Heart right ventricle (tissue), 16 donors: ENCODE measurements around the gene PPL. TPM values are rescaled to one million over a fixed set of nuclear protein-coding genes. Genes with fewer than 3 reads are reported as not detected.

Experiments
- ATAC-seq, 8 donors: fragments of 200-7000 bp; cut with Tn5 transposase; one replicate each; pipeline ENCODE4 v1.9.1; 2020; ENCODE audit warnings: mild to moderate bottlenecking in 8 of 8, moderate library complexity in 8 of 8, moderate number of reproducible peaks in 1 of 8
- DNase-seq, 2 donors: peaks; one replicate each; pipeline ENCODE4 v3.0.0-alpha.2; 2020
- H3K27ac ChIP-seq, 10 donors: fragments of 200-600 bp; sonication (generic) in 2 of 10; one replicate each; pipeline versions ENCODE4 v1.5.0 to v1.8.0; 2020 to 2022; ENCODE audit warnings: mild to moderate bottlenecking in 3 of 10
- H3K27me3 ChIP-seq, 7 donors: fragments of 200-600 bp; one replicate each; pipeline ENCODE4 v1.8.0; 2021 to 2022; ENCODE audit warnings: mild to moderate bottlenecking in 2 of 7
- H3K36me3 ChIP-seq, 9 donors: fragments of 200-600 bp; sonication (generic) in 1 of 9; one replicate each; pipeline versions ENCODE4 v1.5.0 to v1.8.0; 2020 to 2022; ENCODE audit warnings: mild to moderate bottlenecking in 2 of 9
- H3K4me1 ChIP-seq, 9 donors: fragments of 200-600 bp; sonication (generic) in 1 of 9; one replicate each; pipeline versions ENCODE4 v1.5.0 to v1.8.0; 2020 to 2022; ENCODE audit warnings: mild to moderate bottlenecking in 4 of 9
- H3K4me3 ChIP-seq, 10 donors: fragments of 200-600 bp; sonication (generic) in 2 of 10; one replicate each; pipeline versions ENCODE4 v1.5.0 to v1.8.0; 2020 to 2022; ENCODE audit warnings: mild to moderate bottlenecking in 7 of 10, moderate library complexity in 2 of 10
- H3K9me3 ChIP-seq, 11 donors: fragments of 200-600 bp in 10 of 11; sonication (generic) in 2 of 11; one replicate each; pipeline versions ENCODE4 v1.5.0 to v1.8.0; 2013 to 2022; ENCODE audit warnings: mild to moderate bottlenecking in 2 of 11, control low read depth in 1 of 11, moderate library complexity in 1 of 11
- CTCF ChIP-seq, 9 donors: fragments of 200-600 bp; sonication (generic) in 2 of 9; IDR thresholded peaks; one replicate each; pipeline versions ENCODE4 v1.5.0 to v1.8.0; 2021 to 2022; ENCODE audit warnings: antibody characterized with exemption in 9 of 9, mild to moderate bottlenecking in 5 of 9, moderate library complexity in 1 of 9
- WGBS, 2 donors: extraction: QIAGEN DNeasy Blood & Tissue Kit; methylation state at CpG; one replicate each; pipeline ENCODE4 v1.1.7; 2013; ENCODE audit warnings: inconsistent platforms in 1 of 2; 5-methylcytosine and 5-hydroxymethylcytosine counted together
- intact Hi-C, 10 donors: fragments of 100-400 bp; cut with DNase I; formaldehyde crosslinking; loops; one replicate each; pipeline versions ENCODE4 v1.11.1 to v1.14.2; 2022
- polyA plus RNA-seq, 2 donors: library from polyadenylated mRNA; stranded (reverse); fragments of 200-250 nt; gene quantifications; one replicate each; pipeline ENCODE4 v1.2.3, GENCODE V29; 2013
- total RNA-seq, 10 donors: library from RNA; stranded (reverse); fragmentation: NEBNext Ultra II Directional in 3 of 10; extraction: Animal tissue kit (Norgen Biotek cat#: 25700) in 3 of 10; gene quantifications; one replicate each; pipeline versions ENCODE4 v1.2.1 to v1.2.4, GENCODE V29; 2021 to 2023
- donor health status: Arrhythmogenic right ventricular cardiomyopathy.
- donor health status: ischemic (EF 13 %, LVEDD 7.1; RV severe dilation, severe dysfunction).
- donor health status: healthy with polysubstance abuse.
- donor health status: DM: no; HTN: yes; CAD: no.
- donor health status: DM: no; HTN: no; CAD: no.
- donor health status: ischemic (EF 25% LVEDD 6.9; RV normal size, moderate dysfunction).
- donor health status: ischemic (EF 25% LVEDD 5.7; RV mildly dilated, moderate dysfunction).
- donor health status: healthy.
- donor health status: DM: yes; HTN: yes; CAD: no.
- donor health status: Ischemic cardiomyopathy.
- donor health status: ischemic (EF 35%, LVEDD 5.7; RV mildly dilated, moderate dysfunction).
- donor health status: nonischemic (EF 11% LVEDD 7.7; RV severe dilation, severe dysfunction).
- donor health status: DM: yes; HTN: yes; CAD: no.
- donor health status: PGD.
- donor health status: ischemic (EF 29% LVEDD 5.4; RV normal size, mild dysfunction).
- donor health status: nonischemic (EF 23%, LVEDD 6.1; RV moderate dilation, normal function).

PPL gene
- total and polyA plus RNA-seq, 12 donors, result 4.9 to 19.3 (median 7.3) TPM

DNA sequence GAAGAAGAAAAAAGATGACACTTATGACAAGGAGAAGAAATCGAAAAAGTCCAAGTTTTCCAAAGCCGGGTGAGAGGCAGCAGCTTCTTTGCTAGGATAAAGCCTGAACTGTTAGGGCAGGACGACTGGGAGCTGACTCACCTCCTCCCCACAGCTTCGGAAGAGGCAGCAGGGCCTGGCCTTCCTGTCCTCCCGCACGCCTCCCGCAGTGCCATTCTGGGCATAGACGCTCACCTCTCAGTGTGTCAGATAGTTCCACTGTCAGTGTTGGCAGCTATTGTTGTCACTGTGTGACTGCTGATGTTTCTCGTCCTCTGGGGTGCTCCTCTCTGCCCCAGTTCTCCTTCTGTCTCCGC lies 77.1 kb downstream of the PPL start:
- ATAC-seq (peak in 6 of 8 donors; percentile 54 to 76 (median 64)), DNase-seq (no peak)
- WGBS, 2 donors, result 68 to 78% methylated on average over 10 of the region's 10 CpGs
- H3K27me3 ChIP-seq, result no peaks in the 10 kb centered on the region
- no peak overlapping the region for H3K4me3 ChIP-seq
- TF ChIP-seq CTCF (IDR thresholded peaks at IDR 0.05), result no peak
- H3K4me1 ChIP-seq, result peaks cover 0 to 49% (median 21%) of the 10 kb centered on the region in 9 donors
- no peaks in the 10 kb centered on the region for H3K9me3 ChIP-seq
- H3K36me3 ChIP-seq, result peaks cover 0 to 100% (median 53%) of the 10 kb centered on the region in 9 donors
- intact Hi-C loops, result loop anchor here in 1 of 10 donors (10.0 kb wide), 1 partner anchor 55 kb away; the partner anchor contains the start of gene ROGDI
- H3K27ac ChIP-seq, result peak overlapping the region in 8 of 10 donors; percentile 17 to 65 (median 38)

DNA sequence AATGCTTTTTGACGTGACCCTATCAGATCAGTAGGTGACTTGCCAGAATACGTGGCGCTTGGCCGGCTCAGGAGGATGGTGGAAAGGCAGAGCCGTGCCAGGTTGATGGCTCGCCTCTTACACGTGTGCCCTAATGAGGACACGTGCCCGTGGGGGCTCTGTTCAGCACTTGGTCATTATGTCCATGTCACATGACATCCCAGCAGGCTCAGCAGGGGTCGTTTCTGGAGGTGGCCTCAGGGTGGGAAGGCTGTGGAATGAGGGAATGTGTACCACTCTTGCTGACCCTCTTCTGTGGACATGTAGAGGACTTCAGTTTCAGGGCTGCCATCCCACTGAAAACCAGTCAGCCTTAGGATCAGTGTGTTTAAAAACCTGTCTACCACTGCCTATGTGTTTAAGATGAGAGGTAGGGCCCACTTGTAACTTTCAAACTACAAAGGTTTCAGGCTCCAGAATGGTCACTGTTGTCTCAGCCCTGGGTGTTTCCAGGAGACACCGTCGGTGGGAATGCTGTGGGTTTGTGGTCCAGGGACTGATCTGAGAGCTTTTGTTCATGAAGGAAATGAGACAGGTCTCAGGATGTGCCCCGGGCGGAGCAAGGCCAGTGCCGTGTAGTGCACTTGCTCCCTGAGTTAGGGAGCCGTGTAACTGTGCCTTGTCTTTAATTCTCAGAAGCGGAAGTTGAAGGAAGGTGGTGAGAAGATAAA lies 77.6 kb downstream of the PPL start:
- Histone ChIP-seq H3K4me1 (peaks cover 0 to 44% (median 20%) of the 10 kb centered on the region in 9 donors), H3K9me3 (no peaks in the 10 kb centered on the region), H3K4me3 (no peak overlapping the region), H3K36me3 (peaks cover 0 to 100% (median 58%) of the 10 kb centered on the region in 9 donors), H3K27me3 (no peaks in the 10 kb centered on the region), H3K27ac (peak overlapping the region in 8 of 10 donors; percentile 28 to 65 (median 41))
- no peak for TF ChIP-seq CTCF (IDR thresholded peaks at IDR 0.05)
- WGBS, 2 donors, result 70 to 81% methylated on average over 17 of the region's 17 CpGs
- no peak for DNase-seq
- intact Hi-C loops, result no loop called here
- ATAC-seq, result peak in 4 of 8 donors; percentile 25 to 50 (median 34)

DNA sequence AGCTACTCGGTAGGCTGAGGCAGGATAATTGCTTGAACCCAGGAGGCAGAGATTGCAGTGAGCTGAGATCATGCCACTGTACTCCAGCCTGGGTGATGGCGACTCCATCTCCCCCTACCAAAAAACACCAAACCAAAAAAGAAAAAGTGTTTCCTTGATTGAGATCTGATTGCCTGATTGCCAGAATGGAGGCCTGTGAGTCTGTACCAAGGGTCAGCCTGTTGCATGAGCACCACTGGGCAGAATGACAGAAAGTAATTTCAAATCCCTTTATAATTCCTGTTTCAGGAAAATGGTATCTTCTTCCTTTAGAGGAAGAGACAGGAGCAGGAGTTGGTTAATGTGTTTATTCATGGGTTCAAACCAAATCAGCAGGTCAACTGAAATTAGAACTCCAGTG lies 81.1 kb downstream of the PPL start:
- no peaks in the 10 kb centered on the region for H3K9me3 ChIP-seq
- intact Hi-C loops, result no loop called here
- H3K4me1 ChIP-seq, result peaks cover 4 to 44% (median 27%) of the 10 kb centered on the region in 9 donors
- WGBS, 2 donors, result 95 to 98% methylated on average over 2 of the region's 2 CpGs
- H3K27me3 ChIP-seq, result no peaks in the 10 kb centered on the region
- no peak overlapping the region for H3K4me3 ChIP-seq
- ATAC-seq (no peak), DNase-seq (no peak)
- H3K27ac ChIP-seq, result no peak overlapping the region
- peaks cover 0 to 82% (median 51%) of the 10 kb centered on the region in 9 donors for H3K36me3 ChIP-seq
- no peak for TF ChIP-seq CTCF (IDR thresholded peaks at IDR 0.05)

DNA sequence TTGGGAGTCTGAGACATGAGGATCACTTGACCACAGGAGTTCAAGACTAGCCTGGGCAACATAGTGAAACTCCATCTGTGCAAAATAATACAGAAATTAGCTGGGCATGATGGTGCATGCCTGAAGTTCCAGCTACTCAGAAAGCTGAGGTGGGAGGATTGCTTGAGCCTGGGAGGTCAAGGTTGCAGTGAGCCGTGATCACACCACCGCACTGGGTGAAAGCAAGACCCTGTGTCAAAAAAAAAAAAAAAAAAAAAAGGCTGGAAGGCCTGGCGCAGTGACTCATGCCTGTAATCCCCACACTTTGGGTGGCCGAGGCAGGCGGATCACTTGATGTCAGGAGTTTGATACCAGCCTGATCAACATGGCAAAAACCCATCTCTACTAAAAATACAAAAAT lies 81.6 kb downstream of the PPL start:
- no peak overlapping the region for H3K27ac ChIP-seq
- no peak for TF ChIP-seq CTCF (IDR thresholded peaks at IDR 0.05)
- intact Hi-C loops, result no loop called here
- no peaks in the 10 kb centered on the region for H3K9me3 ChIP-seq
- ATAC-seq, result no peak
- H3K4me1 ChIP-seq, result peaks cover 8 to 47% (median 31%) of the 10 kb centered on the region in 9 donors
- 91 to 94% methylated on average over 5 of the region's 5 CpGs for WGBS, 2 donors
- DNase-seq, result no peak
- peaks cover 0 to 79% (median 47%) of the 10 kb centered on the region in 9 donors for H3K36me3 ChIP-seq
- no peaks in the 10 kb centered on the region for H3K27me3 ChIP-seq
- H3K4me3 ChIP-seq, result no peak overlapping the region
